HepG2 (cell line): ENCODE data around the gene DALRD3.

Experiments used
- ATF7 ChIP-seq, 2 experiments: fragments of 450-650 bp in 1 of 2; sonication (generic) in 1 of 2; formaldehyde crosslinking in 1 of 2; IDR thresholded peaks; 2 replicates each; pipeline versions ENCODE4 v1.4.0 to v1.6.1; 2016 to 2020; ENCODE audit warnings: antibody characterized with exemption in 1 of 2, mild to moderate bottlenecking in 1 of 2, missing genetic modification reagents in 1 of 2
- CAMTA2 ChIP-seq: sonication (generic); formaldehyde crosslinking; IDR thresholded peaks from 2 replicates; pipeline ENCODE4 v1.4.0; 2020; ENCODE audit warnings: mild to moderate bottlenecking, missing genetic modification reagents, borderline replicate concordance
- FOXM1 ChIP-seq: sonication (generic); formaldehyde crosslinking; IDR thresholded peaks from 2 replicates; pipeline ENCODE4 v1.5.0; 2020; ENCODE audit warnings: missing genetic modification reagents
- FUBP1 ChIP-seq: sonication (generic); formaldehyde crosslinking; IDR thresholded peaks from 2 replicates; pipeline ENCODE4 v1.5.1; 2020; ENCODE audit warnings: missing genetic modification reagents, mild to moderate bottlenecking, borderline replicate concordance
- HDAC2 ChIP-seq: sonication (generic); formaldehyde crosslinking; IDR thresholded peaks from 2 replicates; pipeline ENCODE4 v1.4.0; 2020; ENCODE audit warnings: missing genetic modification reagents
- JUND ChIP-seq: sonication (generic); formaldehyde crosslinking; IDR thresholded peaks from 2 replicates; pipeline ENCODE4 v1.8.0; 2022; ENCODE audit warnings: mild to moderate bottlenecking, missing genetic modification reagents
- NFRKB ChIP-seq: fragments of 450-650 bp; IDR thresholded peaks from 2 replicates; pipeline ENCODE4 v1.6.1; 2017
- POLR2A ChIP-seq, 2 experiments: IDR thresholded peaks; 2 replicates each; pipeline ENCODE4 v1.6.1; 2011; ENCODE audit warnings: low read depth in 2 of 2, low read length in 2 of 2, mild to moderate bottlenecking in 1 of 2, moderate library complexity in 1 of 2; ENCODE audit not compliant: insufficient read depth in 1 of 2
- ZHX1 ChIP-seq: sonication (generic); formaldehyde crosslinking; IDR thresholded peaks from 2 replicates; pipeline ENCODE4 v1.8.1; 2022; ENCODE audit warnings: low read depth, mild to moderate bottlenecking, missing genetic modification reagents
- ZNF160 ChIP-seq: sonication (generic); formaldehyde crosslinking; IDR thresholded peaks from 2 replicates; pipeline ENCODE4 v1.8.0; 2022; ENCODE audit warnings: mild to moderate bottlenecking, inconsistent platforms, missing genetic modification reagents
- TF ChIP-seq, protein P1 (sequence below): sonication (generic); formaldehyde crosslinking; IDR thresholded peaks from 2 replicates; pipeline ENCODE4 v1.5.0; 2020; ENCODE audit warnings: mild to moderate bottlenecking, missing genetic modification reagents, moderate library complexity

DNA sequence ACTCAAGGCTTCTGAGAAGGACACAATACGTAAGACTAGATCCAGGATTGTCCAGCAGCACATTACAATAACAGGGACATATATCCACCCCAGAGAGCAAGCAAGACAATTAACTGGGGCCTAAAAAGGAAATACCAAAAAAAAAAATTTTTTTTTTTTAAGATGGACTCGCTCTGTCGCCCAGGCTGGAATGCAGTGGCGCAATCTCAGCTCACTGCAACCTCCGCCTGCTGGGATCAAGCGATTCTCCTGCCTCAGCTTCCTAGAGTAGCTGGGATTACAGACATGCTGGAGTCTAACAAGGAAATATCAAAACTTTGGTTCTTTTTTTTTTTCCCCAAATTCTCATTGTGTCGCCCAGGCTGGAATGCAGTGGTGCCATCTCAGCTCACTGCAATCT lies 39.6 kb upstream of the DALRD3 start:
- TF ChIP-seq CAMTA2 (CRISPR knock-in tag) (no peak), JUND (CRISPR knock-in tag) (no peak), ZNF160 (CRISPR knock-in tag) (no peak), HDAC2 (CRISPR knock-in tag) (no peak), FOXM1 (no peak), ATF7 (IDR thresholded peaks at IDR 0.05) (no peak), ATF7 (CRISPR knock-in tag; IDR thresholded peaks at IDR 0.05) (no peak), POLR2A (IDR thresholded peaks at IDR 0.05; ENCODE audit: insufficient read depth in 1 of 2, low read depth in 2 of 2, low read length in 2 of 2) (no peak), NFRKB (no peak), FUBP1 (CRISPR knock-in tag) (no peak), ZHX1 (CRISPR knock-in tag) (no peak)
- TF ChIP-seq, protein P1, sequence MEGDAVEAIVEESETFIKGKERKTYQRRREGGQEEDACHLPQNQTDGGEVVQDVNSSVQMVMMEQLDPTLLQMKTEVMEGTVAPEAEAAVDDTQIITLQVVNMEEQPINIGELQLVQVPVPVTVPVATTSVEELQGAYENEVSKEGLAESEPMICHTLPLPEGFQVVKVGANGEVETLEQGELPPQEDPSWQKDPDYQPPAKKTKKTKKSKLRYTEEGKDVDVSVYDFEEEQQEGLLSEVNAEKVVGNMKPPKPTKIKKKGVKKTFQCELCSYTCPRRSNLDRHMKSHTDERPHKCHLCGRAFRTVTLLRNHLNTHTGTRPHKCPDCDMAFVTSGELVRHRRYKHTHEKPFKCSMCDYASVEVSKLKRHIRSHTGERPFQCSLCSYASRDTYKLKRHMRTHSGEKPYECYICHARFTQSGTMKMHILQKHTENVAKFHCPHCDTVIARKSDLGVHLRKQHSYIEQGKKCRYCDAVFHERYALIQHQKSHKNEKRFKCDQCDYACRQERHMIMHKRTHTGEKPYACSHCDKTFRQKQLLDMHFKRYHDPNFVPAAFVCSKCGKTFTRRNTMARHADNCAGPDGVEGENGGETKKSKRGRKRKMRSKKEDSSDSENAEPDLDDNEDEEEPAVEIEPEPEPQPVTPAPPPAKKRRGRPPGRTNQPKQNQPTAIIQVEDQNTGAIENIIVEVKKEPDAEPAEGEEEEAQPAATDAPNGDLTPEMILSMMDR (CRISPR knock-in tag): no peak
